ENCODE measurements around the gene CDK17.
"Not testable (repeated sequence)": the region's sequence is repeated elsewhere in the genome, so short reads cannot be mapped to it uniquely, and the experiment has no call there.

- TF ChIP-seq CTCF, POLR2A (IDR thresholded peaks at IDR 0.05): not testable (repeated sequence)
Observed at GRCh38 chr12:96315741-96316481, 84.3 kb downstream of the CDK17 start.

All from uterus (tissue), 2 donors.